ENCODE results near the gene PTGFRN. TPM values are rescaled to one million over a fixed set of nuclear protein-coding genes. Genes with fewer than 3 reads are reported as not detected.
"Not testable (repeated sequence)": the region's sequence is repeated elsewhere in the genome, so short reads cannot be mapped to it uniquely, and the experiment has no call there.

Gene PTGFRN
- total RNA-seq, 4 donors from 2014 or later, result 10.7 to 39.8 (median 28.5) TPM

DNA sequence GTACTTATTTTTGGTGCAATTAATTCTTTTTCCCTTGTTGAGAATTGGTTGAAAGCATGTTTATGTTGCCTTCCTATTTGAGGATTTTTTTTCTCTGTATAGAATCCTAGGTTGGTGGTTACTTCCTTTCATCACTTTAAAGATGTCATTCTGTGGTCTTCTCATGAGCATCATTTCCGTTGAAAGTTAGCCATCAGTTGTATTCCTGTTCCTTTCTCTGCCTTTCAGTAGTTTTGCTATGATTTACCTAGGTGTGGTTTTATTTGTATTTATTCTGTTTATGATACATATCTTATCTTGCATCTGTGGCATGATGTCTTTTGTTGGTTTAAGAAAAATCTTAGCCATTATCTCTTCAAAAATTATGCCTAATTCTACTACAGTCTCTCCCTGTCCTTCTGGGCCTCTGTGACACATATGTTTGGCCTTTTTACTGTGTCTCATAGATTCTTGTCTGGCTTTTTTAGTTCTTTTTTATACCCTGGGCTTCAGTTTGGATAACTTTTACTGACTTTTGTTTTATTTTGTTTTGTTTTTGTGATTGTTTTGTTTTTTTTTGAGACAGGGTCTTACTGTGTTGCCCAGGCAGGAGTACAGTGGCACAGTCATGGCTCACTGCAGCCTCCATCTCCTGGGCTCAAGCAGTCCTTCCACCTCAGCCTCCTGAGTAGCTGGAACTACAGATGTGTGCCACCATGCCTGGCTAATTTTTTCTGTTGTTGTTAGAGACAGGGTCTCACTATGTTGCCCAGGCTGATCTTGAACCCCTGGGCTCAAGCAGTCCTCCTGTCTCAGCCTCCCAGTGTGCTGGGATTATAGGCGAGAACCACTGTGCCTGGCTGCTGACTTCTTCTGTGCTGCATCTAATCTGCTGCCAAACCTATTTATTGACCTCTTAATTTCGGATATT, 24.1 kb downstream of the PTGFRN start:
- TF ChIP-seq, protein P1, sequence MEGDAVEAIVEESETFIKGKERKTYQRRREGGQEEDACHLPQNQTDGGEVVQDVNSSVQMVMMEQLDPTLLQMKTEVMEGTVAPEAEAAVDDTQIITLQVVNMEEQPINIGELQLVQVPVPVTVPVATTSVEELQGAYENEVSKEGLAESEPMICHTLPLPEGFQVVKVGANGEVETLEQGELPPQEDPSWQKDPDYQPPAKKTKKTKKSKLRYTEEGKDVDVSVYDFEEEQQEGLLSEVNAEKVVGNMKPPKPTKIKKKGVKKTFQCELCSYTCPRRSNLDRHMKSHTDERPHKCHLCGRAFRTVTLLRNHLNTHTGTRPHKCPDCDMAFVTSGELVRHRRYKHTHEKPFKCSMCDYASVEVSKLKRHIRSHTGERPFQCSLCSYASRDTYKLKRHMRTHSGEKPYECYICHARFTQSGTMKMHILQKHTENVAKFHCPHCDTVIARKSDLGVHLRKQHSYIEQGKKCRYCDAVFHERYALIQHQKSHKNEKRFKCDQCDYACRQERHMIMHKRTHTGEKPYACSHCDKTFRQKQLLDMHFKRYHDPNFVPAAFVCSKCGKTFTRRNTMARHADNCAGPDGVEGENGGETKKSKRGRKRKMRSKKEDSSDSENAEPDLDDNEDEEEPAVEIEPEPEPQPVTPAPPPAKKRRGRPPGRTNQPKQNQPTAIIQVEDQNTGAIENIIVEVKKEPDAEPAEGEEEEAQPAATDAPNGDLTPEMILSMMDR (IDR thresholded peaks at IDR 0.05), result no peak
- ATAC-seq (ENCODE audit: low FRiP score), result no peak
- DNase-seq (ENCODE audit: low spot score), result no peak

DNA sequence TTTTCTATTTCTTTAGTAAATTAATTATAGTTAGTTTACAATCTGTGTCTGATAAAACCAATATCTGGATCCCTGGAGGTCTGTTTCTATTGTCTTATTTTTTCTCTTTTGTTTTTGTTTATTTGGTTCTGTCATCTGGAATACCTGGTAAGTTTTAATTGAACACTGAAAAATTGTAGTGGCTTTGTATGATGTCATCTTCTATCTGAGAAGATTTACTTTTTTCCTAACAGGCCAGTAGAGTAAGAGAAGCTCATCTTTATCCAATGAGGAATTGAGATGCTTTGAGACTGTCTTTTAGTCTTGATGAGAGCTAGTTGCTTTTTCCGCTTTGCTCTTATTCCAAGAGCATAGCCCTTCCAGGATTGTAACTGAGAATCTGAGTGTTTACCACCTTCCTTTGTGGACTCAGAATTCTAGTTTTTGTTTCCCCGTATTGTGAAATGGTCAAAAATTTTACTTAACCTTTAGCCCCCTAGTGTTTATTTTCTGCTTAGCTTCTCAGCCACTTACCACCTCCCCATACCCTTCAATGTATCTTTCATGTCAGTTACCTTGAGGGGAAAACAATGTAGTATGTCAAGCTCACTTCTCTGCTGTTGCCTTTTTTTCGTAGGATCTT, 25.0 kb downstream of the PTGFRN start:
- TF ChIP-seq, protein P1 (IDR thresholded peaks at IDR 0.05), result no peak
- DNase-seq (ENCODE audit: low spot score) (no peak), ATAC-seq (ENCODE audit: low FRiP score) (peak; percentile 44)

DNA sequence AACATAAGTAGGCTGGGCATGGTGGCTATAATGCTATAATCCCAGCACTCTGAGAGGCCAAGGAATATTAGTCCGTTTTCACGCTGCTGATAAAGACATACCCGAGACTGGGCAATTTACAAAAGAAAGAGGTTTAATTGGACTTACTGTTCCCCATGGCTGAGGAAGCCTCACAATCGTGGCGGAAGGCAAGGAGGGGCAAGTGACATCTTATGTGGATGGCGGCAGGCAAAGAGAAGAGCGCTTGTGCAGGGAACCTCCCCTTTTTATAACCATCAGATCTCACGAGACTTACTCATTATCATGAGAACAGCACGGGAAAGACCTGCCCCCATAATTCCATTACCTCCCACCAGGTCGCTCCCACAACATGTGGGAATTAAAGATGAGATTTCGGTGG, 28.5 kb downstream of the PTGFRN start:
- ATAC-seq (ENCODE audit: low FRiP score), result no peak
- no peak for DNase-seq (ENCODE audit: low spot score)
- TF ChIP-seq, protein P1 (IDR thresholded peaks at IDR 0.05), result no peak

DNA sequence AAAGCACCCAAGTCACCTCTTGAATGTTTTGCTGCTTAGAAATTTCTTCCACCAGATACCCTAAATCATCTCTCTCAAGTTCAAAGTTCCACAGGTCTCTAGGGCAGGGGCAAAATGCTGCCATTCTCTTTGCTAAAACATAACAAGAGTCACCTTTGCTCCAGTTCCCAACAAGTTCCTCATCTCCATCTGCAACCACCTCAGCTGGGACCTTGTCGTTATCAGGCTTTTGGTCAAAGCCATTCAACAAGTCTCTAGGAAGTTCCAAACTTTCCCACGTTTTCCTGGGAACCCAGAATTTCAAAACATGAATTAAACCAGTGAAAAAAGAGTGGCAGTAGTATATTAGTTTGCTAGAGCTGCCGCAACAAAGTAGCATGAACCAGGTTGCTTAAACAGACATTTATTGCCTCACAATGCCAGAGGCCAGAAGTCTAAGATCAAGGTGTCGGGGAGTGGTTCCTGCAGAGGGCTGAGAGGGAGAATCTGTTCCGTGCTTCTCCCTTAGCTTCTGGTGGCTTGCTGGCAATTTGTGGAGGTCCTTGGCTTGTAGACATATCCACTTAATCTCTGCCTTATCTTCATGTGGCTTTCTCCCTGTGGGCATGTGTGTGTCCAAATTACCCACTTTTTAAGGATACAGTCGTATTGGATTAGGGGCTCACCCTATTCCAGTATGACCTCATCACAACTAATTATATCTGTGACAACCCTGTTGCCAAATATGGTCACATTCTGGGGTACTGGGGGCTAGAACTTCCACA, 30.2 kb downstream of the PTGFRN start:
- not testable (repeated sequence) for ATAC-seq (ENCODE audit: low FRiP score)

DNA sequence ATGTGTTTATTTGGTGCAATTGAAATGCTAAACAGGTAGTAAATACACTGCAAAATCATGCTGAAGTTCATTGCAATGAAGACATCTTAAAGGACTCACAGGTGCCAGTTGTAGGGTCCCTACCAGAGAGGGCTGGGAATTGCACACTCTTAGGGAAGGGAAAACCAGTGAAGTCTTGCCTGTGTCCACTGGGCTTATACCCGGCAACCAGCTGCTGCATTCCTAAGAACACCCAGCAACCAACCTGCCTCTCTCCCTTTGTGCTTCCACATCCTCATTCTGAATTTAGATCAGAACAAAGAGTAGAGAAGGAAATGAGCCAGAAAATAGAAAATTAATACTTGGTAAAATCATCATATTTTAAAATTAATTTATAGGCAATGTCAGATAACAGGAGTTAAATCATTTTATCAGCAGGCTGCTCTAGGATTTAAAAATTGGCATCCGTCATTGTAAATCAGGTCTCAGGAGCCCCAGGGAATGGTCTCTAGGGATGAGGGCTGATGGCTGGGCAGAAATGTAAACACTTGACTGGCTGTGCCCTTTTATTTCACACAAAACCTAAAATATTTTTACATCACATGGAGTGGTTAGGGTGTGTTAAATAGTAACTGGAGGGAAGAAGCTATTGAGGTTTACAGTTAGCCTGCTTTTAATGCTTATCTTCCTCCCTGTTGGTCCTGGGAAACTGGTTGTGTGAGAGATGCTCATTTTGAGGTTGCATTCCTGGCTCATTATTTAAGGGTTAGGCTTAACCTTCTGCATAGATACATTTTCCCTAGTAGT, 31.3 kb downstream of the PTGFRN start:
- no peak for DNase-seq (ENCODE audit: low spot score)
- ATAC-seq (ENCODE audit: low FRiP score), result no peak
- TF ChIP-seq, protein P1 (IDR thresholded peaks at IDR 0.05), result no peak

More for the DNA sequence above, 30.2 kb downstream of the PTGFRN start:
- DNase-seq (ENCODE audit: low spot score), result not testable (repeated sequence)

DNA sequence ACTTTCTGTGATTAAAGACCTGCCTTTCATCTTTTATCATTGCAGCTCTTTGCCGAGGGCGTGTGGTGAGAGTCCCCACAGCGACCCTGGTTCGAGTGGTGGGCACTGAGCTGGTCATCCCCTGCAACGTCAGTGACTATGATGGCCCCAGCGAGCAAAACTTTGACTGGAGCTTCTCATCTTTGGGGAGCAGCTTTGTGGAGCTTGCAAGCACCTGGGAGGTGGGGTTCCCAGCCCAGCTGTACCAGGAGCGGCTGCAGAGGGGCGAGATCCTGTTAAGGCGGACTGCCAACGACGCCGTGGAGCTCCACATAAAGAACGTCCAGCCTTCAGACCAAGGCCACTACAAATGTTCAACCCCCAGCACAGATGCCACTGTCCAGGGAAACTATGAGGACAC, 32.0 kb downstream of the PTGFRN start:
- TF ChIP-seq, protein P1 (IDR thresholded peaks at IDR 0.05), result no peak
- ATAC-seq (ENCODE audit: low FRiP score), result no peak

More for the DNA sequence above, 32.0 kb downstream of the PTGFRN start:
- DNase-seq (ENCODE audit: low spot score), result no peak

Measured in omental fat pad (tissue), 4 donors.